Left lung (tissue), 10 donors: Measurements from ENCODE around the gene IL4R. TPM values are rescaled to one million over a fixed set of nuclear protein-coding genes. Genes with fewer than 3 reads are reported as not detected.
A peak's percentile ranks its signal among the peaks of the same experiment; 100 is the strongest.

Source experiments
- ATAC-seq: fragments of 200-7000 bp; cut with Tn5 transposase; one replicate; pipeline ENCODE4 v1.9.1; 2020; ENCODE audit warnings: moderate library complexity
- DNase-seq, 4 donors: peaks; one replicate each; pipeline ENCODE4 v3.0.0-alpha.2; 2013 to 2020
- H3K27ac ChIP-seq, 2 donors: fragments of 200-600 bp; sonication (generic) in 1 of 2; one replicate each; pipeline versions ENCODE4 v1.5.0 to v1.8.0; 2020 to 2021
- H3K27me3 ChIP-seq, 2 donors: fragments of 200-600 bp; sonication (generic) in 1 of 2; one replicate each; pipeline versions ENCODE4 v1.5.0 to v1.8.0; 2020 to 2021
- H3K36me3 ChIP-seq, 2 donors: fragments of 200-600 bp; sonication (generic) in 1 of 2; one replicate each; pipeline versions ENCODE4 v1.5.0 to v1.8.0; 2020 to 2021
- H3K4me1 ChIP-seq, 2 donors: fragments of 200-600 bp; one replicate each; pipeline ENCODE4 v1.8.0; 2021
- H3K4me3 ChIP-seq, 2 donors: fragments of 200-600 bp; sonication (generic) in 1 of 2; one replicate each; pipeline versions ENCODE4 v1.5.0 to v1.8.0; 2020 to 2021; ENCODE audit warnings: mild to moderate bottlenecking in 1 of 2
- H3K9me3 ChIP-seq, 2 donors: fragments of 200-600 bp; sonication (generic) in 1 of 2; one replicate each; pipeline versions ENCODE4 v1.5.0 to v1.8.0; 2020 to 2021
- intact Hi-C, 2 donors: fragments of 100-400 bp; cut with DNase I; formaldehyde crosslinking; loops; one replicate each; pipeline versions ENCODE4 v1.11.2 to v1.14.2; 2022
- polyA plus RNA-seq, 6 donors: library from polyadenylated mRNA; unstranded; fragments of 120-200 nt; gene quantifications; one replicate each; pipeline ENCODE4 v1.2.1, GENCODE V29; 2013; ENCODE audit not compliant: insufficient read length in 6 of 6
- total RNA-seq, 2 donors: library from RNA; stranded (reverse); fragmentation: NEBNext Ultra II Directional; extraction: Animal tissue kit (Norgen Biotek cat#: 25700); gene quantifications; one replicate each; pipeline ENCODE4 v1.2.1, GENCODE V29; 2021
- TF ChIP-seq, protein P1 (sequence below), 2 donors: fragments of 200-600 bp; sonication (generic) in 1 of 2; IDR thresholded peaks; one replicate each; pipeline versions ENCODE4 v1.5.0 to v1.8.0; 2021; ENCODE audit warnings: antibody characterized with exemption in 2 of 2
- donor health status: DM: no; HTN: yes; CAD: no.
- donor health status: DM: no; HTN: no; CAD: no.

Gene IL4R
- total and polyA plus RNA-seq, 8 donors = 29.4 to 133 (median 35.9) TPM

DNA sequence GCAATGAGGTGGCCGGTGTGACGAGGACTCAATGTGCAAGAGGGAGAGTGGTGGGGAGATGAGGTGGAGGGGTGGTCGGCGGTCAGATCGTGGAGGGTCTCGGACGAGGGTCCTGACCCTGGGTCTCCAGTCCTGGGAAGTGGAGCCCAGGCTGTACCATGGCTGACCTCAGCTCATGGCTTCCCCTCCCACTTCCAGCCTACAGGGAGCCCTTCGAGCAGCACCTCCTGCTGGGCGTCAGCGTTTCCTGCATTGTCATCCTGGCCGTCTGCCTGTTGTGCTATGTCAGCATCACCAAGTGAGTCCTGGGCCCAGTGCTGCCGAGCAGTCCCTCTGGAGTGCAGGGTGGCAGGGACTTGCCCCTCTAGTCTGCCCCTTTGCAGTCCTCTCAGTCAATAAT lies 41.8 kb downstream of the IL4R start:
- Histone ChIP-seq H3K4me1 (no peaks in the 10 kb centered on the region), H3K4me3 (no peak overlapping the region), H3K27me3 (no peaks in the 10 kb centered on the region), H3K9me3 (no peaks in the 10 kb centered on the region), H3K27ac (peak overlapping the region in 1 of 2 donors; percentile 13), H3K36me3 (peaks cover 0 to 100% of the 10 kb centered on the region in 2 donors)
- TF ChIP-seq, protein P1, sequence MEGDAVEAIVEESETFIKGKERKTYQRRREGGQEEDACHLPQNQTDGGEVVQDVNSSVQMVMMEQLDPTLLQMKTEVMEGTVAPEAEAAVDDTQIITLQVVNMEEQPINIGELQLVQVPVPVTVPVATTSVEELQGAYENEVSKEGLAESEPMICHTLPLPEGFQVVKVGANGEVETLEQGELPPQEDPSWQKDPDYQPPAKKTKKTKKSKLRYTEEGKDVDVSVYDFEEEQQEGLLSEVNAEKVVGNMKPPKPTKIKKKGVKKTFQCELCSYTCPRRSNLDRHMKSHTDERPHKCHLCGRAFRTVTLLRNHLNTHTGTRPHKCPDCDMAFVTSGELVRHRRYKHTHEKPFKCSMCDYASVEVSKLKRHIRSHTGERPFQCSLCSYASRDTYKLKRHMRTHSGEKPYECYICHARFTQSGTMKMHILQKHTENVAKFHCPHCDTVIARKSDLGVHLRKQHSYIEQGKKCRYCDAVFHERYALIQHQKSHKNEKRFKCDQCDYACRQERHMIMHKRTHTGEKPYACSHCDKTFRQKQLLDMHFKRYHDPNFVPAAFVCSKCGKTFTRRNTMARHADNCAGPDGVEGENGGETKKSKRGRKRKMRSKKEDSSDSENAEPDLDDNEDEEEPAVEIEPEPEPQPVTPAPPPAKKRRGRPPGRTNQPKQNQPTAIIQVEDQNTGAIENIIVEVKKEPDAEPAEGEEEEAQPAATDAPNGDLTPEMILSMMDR (IDR thresholded peaks at IDR 0.05) = peak in 1 of 2 donors; percentile 48
- intact Hi-C loops = no loop called here
- no peak for DNase-seq
- peak; percentile 60 for ATAC-seq

DNA sequence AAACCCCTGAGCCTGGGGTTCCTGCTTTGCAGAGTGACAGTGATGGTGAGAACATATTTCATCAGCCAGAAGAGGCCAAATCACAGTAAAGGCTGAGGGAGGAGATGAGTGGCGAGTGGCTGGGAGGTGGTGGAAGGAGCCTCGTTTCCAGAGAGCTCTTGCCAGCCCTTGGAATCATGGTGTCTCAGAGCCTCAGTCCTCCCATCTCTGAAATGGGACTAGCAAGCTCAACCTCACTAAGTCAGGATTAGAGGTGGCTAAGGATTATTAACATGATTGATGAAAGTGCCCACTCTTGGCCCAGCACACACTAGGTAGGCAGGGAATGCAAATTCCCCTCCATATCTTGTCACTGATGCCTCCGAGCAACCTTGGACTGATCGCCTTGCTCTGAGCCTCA lies 43.0 kb downstream of the IL4R start:
- H3K4me1 ChIP-seq = no peaks in the 10 kb centered on the region
- no peaks in the 10 kb centered on the region for H3K27me3 ChIP-seq
- no peak for ATAC-seq
- no peak for DNase-seq
- H3K27ac ChIP-seq = no peak overlapping the region
- intact Hi-C loops = no loop called here
- H3K9me3 ChIP-seq = no peaks in the 10 kb centered on the region
- no peak overlapping the region for H3K4me3 ChIP-seq
- TF ChIP-seq, protein P1 (IDR thresholded peaks at IDR 0.05) = no peak
- peaks cover 0 to 100% of the 10 kb centered on the region in 2 donors for H3K36me3 ChIP-seq

DNA sequence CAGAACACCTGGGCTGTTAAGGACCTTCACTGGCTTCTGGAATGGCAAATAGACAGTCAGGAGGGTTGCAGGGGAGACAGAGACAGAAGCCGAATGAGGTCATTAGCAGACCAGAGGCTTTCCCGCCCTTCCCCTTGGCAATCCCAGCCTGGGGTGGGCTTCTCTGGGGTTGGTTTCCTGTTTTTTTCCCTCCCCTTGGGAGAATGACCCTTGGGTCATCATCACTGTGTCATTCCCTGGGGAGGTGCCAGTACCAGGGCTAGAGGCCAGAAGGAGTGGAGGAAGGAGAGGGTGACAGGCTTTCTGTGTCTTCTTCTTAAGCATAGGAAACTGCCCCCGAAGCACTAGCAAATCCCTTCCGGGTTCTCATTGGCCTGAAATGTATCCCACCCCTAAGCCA lies 45.3 kb downstream of the IL4R start:
- TF ChIP-seq, protein P1 (IDR thresholded peaks at IDR 0.05) = no peak
- H3K4me1 ChIP-seq = peaks cover 3 to 10% of the 10 kb centered on the region in 2 donors
- no peak overlapping the region for H3K4me3 ChIP-seq
- H3K27ac ChIP-seq = peak overlapping the region in 1 of 2 donors; percentile 41
- H3K27me3 ChIP-seq = no peaks in the 10 kb centered on the region
- H3K9me3 ChIP-seq = no peaks in the 10 kb centered on the region
- peaks cover 0 to 100% of the 10 kb centered on the region in 2 donors for H3K36me3 ChIP-seq
- intact Hi-C loops = no loop called here
- ATAC-seq (no peak), DNase-seq (no peak)

DNA sequence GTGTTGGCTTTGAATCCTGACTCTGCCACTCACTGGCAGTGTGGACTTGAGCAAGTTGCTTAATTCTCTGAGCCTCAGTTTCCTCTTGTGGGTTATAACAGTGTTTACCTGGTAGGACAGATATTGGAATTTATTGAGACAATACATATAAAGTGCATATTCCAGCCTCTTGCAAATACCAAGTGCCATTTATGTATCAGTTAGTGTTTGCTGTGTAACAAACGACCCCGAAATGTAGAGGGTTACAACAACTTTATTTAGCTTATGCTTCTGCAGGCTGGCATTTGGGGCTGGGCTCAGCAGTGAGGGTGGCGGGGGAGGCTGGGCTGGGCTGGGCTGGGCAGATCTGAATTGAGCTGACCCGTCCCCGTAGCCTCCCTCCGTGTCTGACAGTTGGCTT lies 45.8 kb downstream of the IL4R start:
- ATAC-seq (no peak), DNase-seq (no peak)
- intact Hi-C loops = no loop called here
- Histone ChIP-seq H3K27ac (no peak overlapping the region), H3K9me3 (no peaks in the 10 kb centered on the region), H3K27me3 (no peaks in the 10 kb centered on the region), H3K4me3 (no peak overlapping the region), H3K4me1 (peaks cover 5 to 15% of the 10 kb centered on the region in 2 donors), H3K36me3 (peaks cover 0 to 100% of the 10 kb centered on the region in 2 donors)
- TF ChIP-seq, protein P1 (IDR thresholded peaks at IDR 0.05) = no peak

DNA sequence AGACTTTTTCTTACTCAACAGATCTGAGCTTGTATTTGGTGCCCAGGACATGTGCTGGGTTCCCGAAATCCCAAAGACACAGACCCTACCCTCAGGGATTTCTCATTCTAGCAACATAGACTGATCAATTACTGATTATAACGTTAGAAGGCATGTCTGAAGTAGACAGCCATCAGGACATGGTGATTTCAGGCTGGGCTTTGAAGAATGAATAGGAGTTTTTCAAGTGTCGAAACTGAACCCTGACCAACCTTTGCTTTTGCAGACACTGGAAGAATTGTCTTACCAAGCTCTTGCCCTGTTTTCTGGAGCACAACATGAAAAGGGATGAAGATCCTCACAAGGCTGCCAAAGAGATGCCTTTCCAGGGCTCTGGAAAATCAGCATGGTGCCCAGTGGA lies 48.2 kb downstream of the IL4R start:
- no peak for DNase-seq
- no peaks in the 10 kb centered on the region for H3K27me3 ChIP-seq
- no peak overlapping the region for H3K4me3 ChIP-seq
- peaks cover 0 to 81% of the 10 kb centered on the region in 2 donors for H3K36me3 ChIP-seq
- H3K27ac ChIP-seq = no peak overlapping the region
- intact Hi-C loops = no loop called here
- peaks cover 5 to 28% of the 10 kb centered on the region in 2 donors for H3K4me1 ChIP-seq
- H3K9me3 ChIP-seq = no peaks in the 10 kb centered on the region
- no peak for ATAC-seq
- TF ChIP-seq, protein P1 (IDR thresholded peaks at IDR 0.05) = no peak
